Measurements from ENCODE around the gene FAM117A.

FAM117A gene

DNA sequence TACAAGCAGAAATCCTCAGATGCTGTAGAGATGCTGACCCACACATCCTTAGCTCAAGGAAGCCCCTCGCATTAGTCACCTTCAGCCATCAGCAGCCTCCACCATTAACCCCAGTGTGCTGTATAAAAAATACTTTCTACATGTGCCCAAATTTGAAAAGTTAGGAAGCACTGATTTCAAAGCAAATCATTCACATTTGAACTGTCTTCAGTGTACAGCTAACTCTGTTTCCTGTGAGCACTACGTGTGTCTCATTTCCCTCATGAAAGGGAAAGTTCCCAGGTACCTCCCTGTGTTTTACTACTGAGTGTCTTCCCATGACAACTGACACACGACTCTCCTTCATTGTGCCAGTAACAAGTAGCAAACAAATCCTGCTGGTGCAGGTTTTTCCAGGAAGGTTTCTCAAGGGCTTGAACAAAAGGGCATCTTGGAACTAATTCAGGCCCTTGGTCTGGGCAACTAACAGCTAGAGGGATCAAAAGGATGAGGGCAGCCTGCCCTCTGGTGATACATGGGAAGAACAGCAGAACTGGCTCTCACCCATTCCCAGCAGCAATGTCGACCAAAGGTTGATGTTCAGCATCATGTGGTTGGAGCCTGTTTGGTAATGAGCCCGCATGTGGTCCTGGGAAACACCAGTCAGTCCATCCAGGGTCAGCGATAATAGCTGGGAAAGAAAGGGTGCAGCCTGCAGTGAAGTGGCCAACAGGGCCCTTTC is 60.2 kb downstream of the FAM117A start:
- ATAC-seq (replicated peaks) (no peak), DNase-seq (no peak)
- Mint-ChIP-seq H3K9me3 (no peaks in the 10 kb centered on the region), H3K4me1 (ENCODE audit: low read depth in 2 of 2) (peaks cover 28 to 42% of the 10 kb centered on the region in 2 donors), H3K4me3 (no peak overlapping the region), H3K36me3 (ENCODE audit: insufficient read depth) (peaks cover 74% of the 10 kb centered on the region), H3K27ac (no peak overlapping the region), H3K27me3 (no peaks in the 10 kb centered on the region)

DNA sequence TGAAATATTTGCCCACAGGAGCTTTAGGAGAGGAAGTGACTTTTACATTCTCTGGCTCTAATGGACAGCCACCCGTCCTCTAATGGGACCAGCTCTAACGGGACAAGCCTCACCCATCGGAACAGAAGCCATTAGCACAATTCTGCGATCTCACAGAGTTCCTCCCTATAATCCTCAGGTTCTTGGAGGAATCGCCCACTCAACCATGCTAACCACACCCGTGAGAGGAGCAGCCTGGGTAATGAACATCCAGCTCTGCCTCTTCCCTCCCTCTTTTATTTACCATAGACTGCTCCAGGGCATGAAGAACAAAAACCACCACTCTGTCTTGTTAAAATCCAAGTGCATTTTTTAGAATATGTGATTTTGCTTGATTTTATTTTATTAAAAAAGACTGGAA is 63.0 kb downstream of the FAM117A start:
- Mint-ChIP-seq H3K36me3 (ENCODE audit: insufficient read depth) (peaks cover 63% of the 10 kb centered on the region), H3K4me1 (ENCODE audit: low read depth in 2 of 2) (peaks cover 20 to 28% of the 10 kb centered on the region in 2 donors), H3K4me3 (no peak overlapping the region), H3K27ac (peak overlapping the region in 1 of 2 donors; percentile 35), H3K27me3 (no peaks in the 10 kb centered on the region), H3K9me3 (no peaks in the 10 kb centered on the region)
- ATAC-seq (replicated peaks) (no peak), DNase-seq (no peak)

DNA sequence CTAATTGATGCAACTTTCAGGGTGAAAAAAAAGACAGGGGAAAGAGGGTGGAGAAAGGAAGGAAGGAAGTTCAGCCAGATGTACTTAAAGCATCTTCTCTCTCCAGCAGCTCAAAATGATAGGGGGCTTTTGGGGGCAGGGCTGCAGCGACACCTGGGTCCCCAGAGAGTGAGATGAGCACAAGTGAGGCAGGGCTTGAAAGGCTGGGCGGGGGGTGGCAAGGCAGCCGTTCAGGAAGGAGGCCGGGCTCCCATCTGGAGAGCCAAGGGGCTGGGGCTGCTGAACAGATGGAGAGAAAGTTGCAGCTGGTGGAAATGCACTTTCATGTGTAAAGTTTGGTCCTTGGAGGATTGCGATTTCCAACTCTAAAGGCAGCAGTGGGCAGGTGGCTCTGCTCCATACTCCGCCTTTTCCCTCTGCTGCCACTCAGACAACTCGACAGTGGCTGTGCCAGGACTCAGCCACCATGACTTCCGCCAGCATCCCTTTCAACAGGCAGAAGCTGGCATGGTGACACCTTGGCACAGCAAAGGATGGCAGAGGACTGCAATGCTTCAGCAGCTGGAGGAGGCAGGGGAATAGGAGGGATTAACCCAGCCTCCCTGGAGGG is 63.9 kb downstream of the FAM117A start:
- peak overlapping the region; percentile 18 to 77 for H3K27ac Mint-ChIP-seq
- H3K4me1 Mint-ChIP-seq (ENCODE audit: low read depth in 2 of 2), result peaks cover 21 to 27% of the 10 kb centered on the region in 2 donors
- no peaks in the 10 kb centered on the region for H3K9me3 Mint-ChIP-seq
- DNase-seq (no peak), ATAC-seq (replicated peaks) (no peak)
- H3K27me3 Mint-ChIP-seq, result no peaks in the 10 kb centered on the region
- peaks cover 55% of the 10 kb centered on the region for H3K36me3 Mint-ChIP-seq (ENCODE audit: insufficient read depth)
- no peak overlapping the region for H3K4me3 Mint-ChIP-seq

DNA sequence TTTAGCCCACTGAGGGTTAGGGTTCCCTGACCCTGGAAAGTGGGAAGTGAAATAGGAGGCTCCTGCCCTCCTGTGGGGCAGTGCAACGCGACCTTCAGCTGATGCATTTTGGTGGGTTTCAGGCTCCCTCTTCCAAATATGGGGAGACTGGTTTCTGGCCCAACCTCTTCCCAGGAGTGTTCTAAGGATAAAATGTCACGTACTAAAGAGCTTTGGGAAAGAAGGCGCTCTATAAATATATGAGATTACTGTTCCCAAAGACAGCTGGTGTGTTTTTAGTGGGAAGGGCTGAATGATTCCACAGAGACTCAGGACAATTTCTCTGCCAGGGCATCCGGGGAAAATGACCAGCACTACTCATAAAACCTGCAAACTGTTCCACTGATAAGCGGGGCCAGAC is 65.9 kb downstream of the FAM117A start:
- peaks cover 22 to 25% of the 10 kb centered on the region in 2 donors for H3K4me1 Mint-ChIP-seq (ENCODE audit: low read depth in 2 of 2)
- H3K4me3 Mint-ChIP-seq, result no peak overlapping the region
- peaks cover 41% of the 10 kb centered on the region for H3K36me3 Mint-ChIP-seq (ENCODE audit: insufficient read depth)
- no peak overlapping the region for H3K27ac Mint-ChIP-seq
- ATAC-seq (replicated peaks) (no peak), DNase-seq (no peak)
- no peaks in the 10 kb centered on the region for H3K27me3 Mint-ChIP-seq
- no peaks in the 10 kb centered on the region for H3K9me3 Mint-ChIP-seq

DNA sequence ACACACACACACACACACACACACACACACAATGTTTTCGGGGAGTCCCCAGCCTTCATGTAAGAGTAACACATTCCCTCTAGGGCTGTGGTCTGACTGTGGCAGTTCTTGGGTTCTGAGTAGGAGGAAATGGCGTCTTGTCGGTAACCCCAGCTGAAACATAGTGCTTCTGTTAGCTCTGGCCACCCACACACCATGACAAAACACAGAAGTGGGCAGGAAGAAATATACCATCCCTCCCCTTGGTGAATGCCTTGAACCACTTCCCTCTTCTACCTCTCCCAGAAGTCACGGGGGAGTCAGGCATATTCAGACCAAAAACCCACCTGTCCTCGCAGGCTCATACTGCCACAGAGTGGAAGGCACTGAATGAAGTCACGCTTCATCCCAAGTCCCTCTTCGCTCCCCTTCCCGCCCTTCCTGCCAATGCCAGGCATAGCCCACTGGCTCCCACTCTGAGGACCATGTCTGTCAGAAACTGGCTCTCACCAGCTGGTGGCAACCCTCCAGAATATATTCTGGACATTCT is 67.6 kb downstream of the FAM117A start:
- peak; percentile 63 to 67 (median 65) for DNase-seq
- peak overlapping the region; percentile 83 to 89 for H3K27ac Mint-ChIP-seq
- ATAC-seq (replicated peaks), result peak; percentile 98

DNA sequence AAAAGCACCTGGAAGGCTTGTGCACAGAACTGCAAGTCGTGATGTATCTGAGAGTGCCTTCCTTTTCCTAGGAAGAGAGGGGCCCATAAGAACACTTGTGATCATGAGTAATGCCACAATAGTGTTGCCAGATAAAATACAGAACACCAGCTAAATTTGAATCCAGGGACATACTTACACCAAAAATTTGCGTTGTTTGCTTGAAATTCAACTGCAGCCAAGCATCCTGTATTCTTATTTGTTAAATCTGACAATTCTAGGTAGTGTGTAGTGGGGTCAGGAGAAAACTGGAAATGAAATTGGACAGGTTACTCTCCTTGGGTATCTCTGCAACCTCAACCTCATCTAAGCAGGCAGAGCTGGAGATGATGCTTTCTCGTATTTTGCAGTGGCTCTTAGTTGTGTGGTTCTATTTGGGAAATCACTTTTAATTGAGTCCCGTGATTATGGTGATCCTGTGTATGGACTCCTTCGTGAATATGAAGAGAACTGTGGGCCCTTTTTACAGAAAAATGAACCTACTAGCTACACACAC is 68.2 kb downstream of the FAM117A start:
- DNase-seq (no peak), ATAC-seq (replicated peaks) (no peak)
- Mint-ChIP-seq H3K27ac (peak overlapping the region; percentile 83 to 89), H3K4me3 (peak overlapping the region; percentile 30 to 38), H3K9me3 (no peaks in the 10 kb centered on the region), H3K27me3 (no peaks in the 10 kb centered on the region), H3K36me3 (ENCODE audit: insufficient read depth) (peaks cover 19% of the 10 kb centered on the region), H3K4me1 (ENCODE audit: low read depth in 2 of 2) (peaks cover 22 to 25% of the 10 kb centered on the region in 2 donors)

More for the DNA sequence above, 67.6 kb downstream of the FAM117A start:
- no peaks in the 10 kb centered on the region for H3K27me3 Mint-ChIP-seq
- peak overlapping the region; percentile 28 to 47 for H3K4me3 Mint-ChIP-seq
- no peaks in the 10 kb centered on the region for H3K9me3 Mint-ChIP-seq
- H3K36me3 Mint-ChIP-seq (ENCODE audit: insufficient read depth), result peaks cover 24% of the 10 kb centered on the region
- H3K4me1 Mint-ChIP-seq (ENCODE audit: low read depth in 2 of 2), result peaks cover 22 to 25% of the 10 kb centered on the region in 2 donors

DNA sequence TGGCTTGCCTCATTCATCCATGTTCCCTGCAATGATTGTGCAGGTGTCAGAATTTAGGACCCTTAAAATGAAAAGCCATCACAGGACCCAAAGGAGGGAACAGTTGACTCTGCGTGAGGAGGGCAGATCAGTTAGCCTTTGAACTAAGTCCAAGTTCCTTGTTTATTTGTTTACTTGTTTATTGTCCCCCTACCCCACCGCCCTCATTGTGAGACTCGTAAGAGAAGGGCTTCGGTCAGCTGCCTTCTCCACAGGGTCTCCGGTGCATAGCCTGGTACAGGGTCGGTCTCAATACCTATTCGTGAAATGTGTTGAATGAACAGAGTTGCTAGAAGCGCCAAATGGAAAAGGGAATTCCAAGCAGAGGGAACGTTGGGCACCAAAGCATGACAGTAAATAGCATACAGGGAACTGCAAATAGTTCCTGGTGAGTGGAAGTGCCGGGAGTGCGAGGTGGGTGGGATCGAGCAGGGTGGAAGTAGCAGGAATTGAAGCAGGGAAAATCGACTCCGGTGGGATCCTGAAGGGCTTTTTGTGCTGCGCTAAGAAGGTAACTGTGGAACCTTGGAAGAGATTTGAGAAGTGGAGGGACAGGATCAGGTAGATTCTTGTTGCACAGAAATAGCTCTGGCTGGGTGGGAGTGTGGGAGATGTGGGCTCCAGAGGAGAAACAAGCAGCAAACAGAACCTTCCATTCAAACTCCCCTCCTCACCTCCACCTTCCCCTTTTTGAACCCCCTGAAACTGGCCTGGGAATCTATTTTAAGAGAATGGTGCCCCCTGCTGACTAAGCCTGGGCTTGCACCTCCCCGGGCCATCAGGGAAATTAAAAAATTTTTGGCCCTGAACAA is 68.9 kb downstream of the FAM117A start:
- Mint-ChIP-seq H3K36me3 (ENCODE audit: insufficient read depth) (peaks cover 15% of the 10 kb centered on the region), H3K27me3 (no peaks in the 10 kb centered on the region), H3K27ac (peak overlapping the region; percentile 83 to 89), H3K9me3 (no peaks in the 10 kb centered on the region), H3K4me1 (ENCODE audit: low read depth in 2 of 2) (peaks cover 20 to 25% of the 10 kb centered on the region in 2 donors), H3K4me3 (peak overlapping the region; percentile 30 to 38)
- peak; percentile 67 to 75 (median 67) for DNase-seq
- ATAC-seq (replicated peaks), result peak; percentile 43

DNA sequence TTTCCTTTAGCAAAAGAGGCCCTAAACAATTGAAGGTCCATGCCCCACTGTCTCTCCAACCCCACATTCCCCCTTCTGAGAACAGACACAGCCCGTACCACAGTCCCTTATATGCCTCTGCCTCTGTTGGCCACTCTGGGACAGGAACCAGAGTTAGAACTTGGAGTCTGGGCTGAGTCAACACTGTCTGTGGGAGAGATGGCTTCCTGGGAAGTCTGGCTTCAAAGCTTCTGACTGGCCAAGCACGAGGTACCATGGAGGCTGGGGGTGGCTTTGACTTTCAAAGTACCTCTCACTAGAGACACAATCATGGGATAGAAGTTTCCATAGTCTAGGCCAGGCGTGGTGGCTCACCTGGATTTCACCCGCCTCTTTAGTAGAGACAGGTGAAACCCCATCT is 71.2 kb downstream of the FAM117A start:
- H3K9me3 Mint-ChIP-seq, result no peaks in the 10 kb centered on the region
- no peak for DNase-seq
- no peaks in the 10 kb centered on the region for H3K27me3 Mint-ChIP-seq
- H3K4me3 Mint-ChIP-seq, result no peak overlapping the region
- H3K36me3 Mint-ChIP-seq (ENCODE audit: insufficient read depth), result peaks cover 13% of the 10 kb centered on the region
- peaks cover 27 to 31% of the 10 kb centered on the region in 2 donors for H3K4me1 Mint-ChIP-seq (ENCODE audit: low read depth in 2 of 2)
- no peak for ATAC-seq (replicated peaks)
- no peak overlapping the region for H3K27ac Mint-ChIP-seq

DNA sequence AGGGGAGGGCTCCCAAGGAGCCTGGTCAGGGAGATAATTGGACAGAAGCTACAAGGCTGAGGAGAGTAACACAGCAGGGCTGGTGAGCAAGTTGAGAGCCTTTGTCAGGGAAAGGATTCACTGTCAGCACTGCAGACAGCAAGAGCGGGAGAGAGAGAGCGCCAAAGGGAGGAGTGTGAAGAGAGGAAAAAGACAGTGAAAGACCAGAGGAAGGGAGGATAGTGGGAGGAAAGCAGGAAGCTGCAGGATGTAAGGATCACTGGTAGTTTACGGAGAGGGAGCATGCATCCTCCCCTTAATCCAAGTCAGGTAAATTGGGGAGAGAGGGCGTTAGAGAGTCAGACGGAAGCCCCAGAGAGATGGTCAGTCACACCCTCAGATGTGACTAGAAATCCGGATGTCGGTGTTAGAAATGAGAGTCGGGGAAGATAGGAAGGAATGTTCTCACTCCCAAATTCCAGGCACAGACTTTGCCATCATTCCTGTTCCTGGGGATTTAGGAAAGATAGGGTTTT is 72.2 kb downstream of the FAM117A start:
- H3K9me3 Mint-ChIP-seq, result no peaks in the 10 kb centered on the region
- peaks cover 10% of the 10 kb centered on the region for H3K36me3 Mint-ChIP-seq (ENCODE audit: insufficient read depth)
- H3K27ac Mint-ChIP-seq, result no peak overlapping the region
- no peak overlapping the region for H3K4me3 Mint-ChIP-seq
- peaks cover 34 to 37% of the 10 kb centered on the region in 2 donors for H3K4me1 Mint-ChIP-seq (ENCODE audit: low read depth in 2 of 2)
- no peaks in the 10 kb centered on the region for H3K27me3 Mint-ChIP-seq
- no peak for DNase-seq
- ATAC-seq (replicated peaks), result no peak

DNA sequence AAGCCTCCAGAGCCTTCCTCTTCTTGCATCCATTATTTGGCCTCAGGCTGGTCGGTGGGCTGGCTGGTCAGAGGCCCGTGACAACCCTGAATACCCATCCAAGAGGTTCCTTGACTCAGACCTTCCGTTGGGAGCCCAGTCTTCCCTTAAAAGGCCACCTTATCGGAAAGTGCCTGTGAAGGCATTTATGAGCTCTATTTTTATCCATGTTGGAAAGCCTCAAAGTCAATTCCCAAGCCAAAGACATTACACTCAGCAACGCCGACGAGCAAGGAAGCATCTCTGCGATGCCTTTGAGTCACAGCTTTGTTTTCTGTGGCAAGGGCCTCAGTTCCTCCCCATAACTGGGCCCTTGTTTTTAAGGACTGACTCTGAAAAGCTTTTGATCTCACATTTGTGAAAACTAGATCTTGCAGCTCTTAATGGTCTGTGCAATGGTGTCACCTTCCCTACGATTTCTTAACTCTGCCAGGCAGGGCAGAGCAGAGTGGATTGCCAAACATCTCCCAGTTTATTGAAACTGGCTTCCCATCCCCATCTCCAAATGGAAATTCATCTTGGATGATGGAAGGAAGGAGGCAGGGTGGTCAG is 72.8 kb downstream of the FAM117A start:
- Mint-ChIP-seq H3K27me3 (no peaks in the 10 kb centered on the region), H3K4me1 (ENCODE audit: low read depth in 2 of 2) (peaks cover 30 to 32% of the 10 kb centered on the region in 2 donors), H3K36me3 (ENCODE audit: insufficient read depth) (peaks cover 6% of the 10 kb centered on the region), H3K27ac (no peak overlapping the region), H3K9me3 (no peaks in the 10 kb centered on the region), H3K4me3 (no peak overlapping the region)
- no peak for ATAC-seq (replicated peaks)
- no peak for DNase-seq

DNA sequence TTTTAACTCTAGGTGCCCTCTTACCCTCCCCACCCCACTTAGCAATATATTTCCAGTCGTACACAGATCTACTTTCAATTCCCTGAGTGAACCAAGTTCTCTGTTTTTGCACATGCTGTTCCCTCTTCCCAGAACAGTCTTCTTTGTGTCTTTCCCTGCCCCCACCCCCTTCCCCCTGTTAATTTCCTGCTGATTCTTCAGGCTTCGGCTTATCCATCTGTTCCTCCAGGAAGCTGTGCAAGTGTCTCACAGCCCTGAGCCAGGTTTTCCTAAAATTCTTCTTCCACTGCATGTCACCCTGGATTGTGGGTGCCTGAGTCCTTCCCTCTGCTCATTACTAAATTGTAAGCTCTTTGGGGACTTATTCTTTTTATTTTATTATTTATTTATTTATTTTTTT is 73.7 kb downstream of the FAM117A start:
- Mint-ChIP-seq H3K4me3 (peak overlapping the region in 1 of 2 donors; percentile 8), H3K27me3 (no peaks in the 10 kb centered on the region), H3K4me1 (ENCODE audit: low read depth in 2 of 2) (peaks cover 23 to 25% of the 10 kb centered on the region in 2 donors), H3K36me3 (ENCODE audit: insufficient read depth) (peaks cover 2% of the 10 kb centered on the region), H3K9me3 (no peaks in the 10 kb centered on the region), H3K27ac (peak overlapping the region in 1 of 2 donors; percentile 77)
- ATAC-seq (replicated peaks) (no peak), DNase-seq (no peak)

DNA sequence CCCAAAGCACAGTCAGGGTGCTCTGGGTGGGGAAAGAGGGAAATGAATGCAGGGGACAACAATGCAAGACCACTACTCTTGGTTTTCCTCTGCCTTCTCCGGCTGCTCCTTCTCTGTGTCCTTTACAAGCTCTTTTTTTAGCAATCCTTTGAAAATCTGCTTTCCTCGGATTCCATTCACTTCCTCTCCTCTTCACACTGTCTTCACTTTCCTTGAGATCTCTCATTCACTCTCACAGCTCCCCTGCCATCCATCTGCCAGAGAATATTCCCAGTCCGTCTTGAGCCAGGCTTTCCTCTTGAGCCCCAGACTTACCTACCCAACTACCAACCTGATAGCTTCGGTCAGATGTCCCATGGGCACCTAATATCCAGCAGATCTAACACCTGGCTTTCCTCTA is 75.1 kb downstream of the FAM117A start:
- Mint-ChIP-seq H3K36me3 (ENCODE audit: insufficient read depth) (peaks cover 2% of the 10 kb centered on the region), H3K4me3 (peak overlapping the region; percentile 40 to 61), H3K9me3 (no peaks in the 10 kb centered on the region), H3K27me3 (no peaks in the 10 kb centered on the region), H3K4me1 (ENCODE audit: low read depth in 2 of 2) (peaks cover 21 to 22% of the 10 kb centered on the region in 2 donors), H3K27ac (peak overlapping the region; percentile 44 to 89)
- ATAC-seq (replicated peaks), result no peak
- DNase-seq, result no peak

Measured in effector memory CD8-positive, alpha-beta T cell (primary cell).